Heart left ventricle (tissue), 16 donors: Measurements from ENCODE around the gene PHACTR1. TPM values are rescaled to one million over a fixed set of nuclear protein-coding genes. Genes with fewer than 3 reads are reported as not detected.

Source experiments
- ATAC-seq, 4 donors: fragments of 200-7000 bp; cut with Tn5 transposase; one replicate each; pipeline ENCODE4 v1.9.1; 2020 to 2022; ENCODE audit warnings: moderate library complexity in 4 of 4, mild to moderate bottlenecking in 3 of 4, moderate number of reproducible peaks in 1 of 4
- DNase-seq, 5 donors: peaks; one replicate each; pipeline ENCODE4 v3.0.0-alpha.2; 2020
- H3K27ac ChIP-seq, 12 donors: fragments of 200-600 bp; sonication (generic) in 4 of 12; one replicate each; pipeline versions ENCODE4 v1.5.0 to v1.8.0; 2016 to 2022; ENCODE audit warnings: mild to moderate bottlenecking in 2 of 12
- H3K27me3 ChIP-seq, 9 donors: fragments of 200-600 bp; sonication (generic) in 2 of 9; one replicate each; pipeline versions ENCODE4 v1.5.1 to v1.8.0; 2016 to 2022; ENCODE audit warnings: mild to moderate bottlenecking in 3 of 9
- H3K36me3 ChIP-seq, 9 donors: fragments of 200-600 bp; sonication (generic) in 2 of 9; one replicate each; pipeline versions ENCODE4 v1.5.0 to v1.8.0; 2018 to 2022; ENCODE audit warnings: mild to moderate bottlenecking in 2 of 9
- H3K4me1 ChIP-seq, 12 donors: fragments of 200-600 bp; sonication (generic) in 4 of 12; one replicate each; pipeline versions ENCODE4 v1.5.0 to v1.8.0; 2016 to 2022; ENCODE audit warnings: mild to moderate bottlenecking in 3 of 12
- H3K4me3 ChIP-seq, 12 donors: fragments of 200-600 bp; sonication (generic) in 4 of 12; one replicate each; pipeline versions ENCODE4 v1.5.0 to v1.8.0; 2017 to 2022; ENCODE audit warnings: mild to moderate bottlenecking in 9 of 12, moderate library complexity in 4 of 12
- H3K9me3 ChIP-seq, 12 donors: fragments of 200-600 bp; sonication (generic) in 4 of 12; one replicate each; pipeline versions ENCODE4 v1.5.0 to v1.8.0; 2016 to 2022; ENCODE audit warnings: mild to moderate bottlenecking in 1 of 12
- CTCF ChIP-seq, 12 donors: fragments of 200-600 bp; sonication (generic) in 4 of 12; IDR thresholded peaks; one replicate each; pipeline versions ENCODE4 v1.5.0 to v1.8.0; 2018 to 2022; ENCODE audit warnings: antibody characterized with exemption in 12 of 12, mild to moderate bottlenecking in 5 of 12
- POLR2A ChIP-seq, 2 donors: fragments of 450-650 bp; IDR thresholded peaks; one replicate each; pipeline ENCODE4 v1.6.1; 2017; ENCODE audit warnings: antibody characterized with exemption in 2 of 2, mild to moderate bottlenecking in 2 of 2, moderate library complexity in 2 of 2
- WGBS, 4 donors: extraction: QIAGEN DNeasy Blood & Tissue Kit in 2 of 4; methylation state at CpG; one replicate each; pipeline versions ENCODE4 v1.1.5 to v1.1.7; 2013 to 2018; 5-methylcytosine and 5-hydroxymethylcytosine counted together
- intact Hi-C, 10 donors: fragments of 100-400 bp; cut with DNase I; formaldehyde crosslinking; loops; one replicate each; pipeline versions ENCODE4 v1.11.1 to v1.14.2; 2022
- polyA plus RNA-seq, 2 donors: library from polyadenylated mRNA; stranded (reverse); fragments of 200-250 nt; gene quantifications; one replicate each; pipeline ENCODE4 v1.2.3, GENCODE V29; 2013
- total RNA-seq, 9 donors: library from RNA; depleted of rRNA in 2 of 9; stranded (reverse); fragments of >200 nt in 2 of 9; fragmentation: NEBNext Ultra II Directional in 3 of 9; extraction: Animal tissue kit (Norgen Biotek cat#: 25700) in 3 of 9; gene quantifications; one replicate each; pipeline versions ENCODE4 v1.1.0 to v1.2.4, GENCODE V29; 2016 to 2023
- donor health status: ischemic (EF 13 %, LVEDD 7.1; RV severe dilation, severe dysfunction).
- donor health status: healthy with polysubstance abuse.
- donor health status: DM: no; HTN: yes; CAD: no.
- donor health status: DM: no; HTN: no; CAD: no.
- donor health status: ischemic (EF 25% LVEDD 6.9; RV normal size, moderate dysfunction).
- donor health status: ischemic (EF 25% LVEDD 5.7; RV mildly dilated, moderate dysfunction).
- donor health status: healthy.
- donor health status: DM: yes; HTN: yes; CAD: no.
- donor health status: ischemic (EF 35%, LVEDD 5.7; RV mildly dilated, moderate dysfunction).
- donor health status: nonischemic (EF 11% LVEDD 7.7; RV severe dilation, severe dysfunction).
- donor health status: DM: yes; HTN: yes; CAD: no.
- donor health status: PGD.
- donor health status: ischemic (EF 29% LVEDD 5.4; RV normal size, mild dysfunction).
- donor health status: nonischemic (EF 23%, LVEDD 6.1; RV moderate dilation, normal function).

Gene PHACTR1
- total and polyA plus RNA-seq, 11 donors, result 21.2 to 238 (median 87.4) TPM

DNA sequence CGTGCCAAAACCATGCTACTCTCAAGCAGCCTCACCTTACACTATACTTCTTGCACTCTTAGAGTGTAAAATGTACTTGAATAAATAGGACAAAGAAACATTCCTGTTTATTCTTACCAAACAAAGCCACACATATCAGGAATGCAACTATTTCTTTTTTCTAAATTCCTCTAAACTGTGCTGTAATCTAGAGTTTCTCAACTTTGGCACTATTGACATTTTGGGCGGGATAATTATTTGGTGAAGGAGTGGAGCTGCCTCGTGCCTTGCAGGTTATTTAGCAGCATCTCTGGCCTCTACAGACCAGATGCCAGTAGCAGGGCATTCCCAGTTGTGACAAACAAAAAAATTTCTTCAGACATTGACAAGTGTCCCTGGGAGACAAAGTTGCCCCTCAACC, 86.9 kb downstream of the PHACTR1 start:
- Histone ChIP-seq H3K4me3 (no peak overlapping the region), H3K27me3 (peaks cover 0 to 16% (median 0%) of the 10 kb centered on the region in 9 donors), H3K36me3 (no peaks in the 10 kb centered on the region), H3K4me1 (no peaks in the 10 kb centered on the region), H3K9me3 (no peaks in the 10 kb centered on the region), H3K27ac (no peak overlapping the region)
- no peak for TF ChIP-seq CTCF (IDR thresholded peaks at IDR 0.05)
- TF ChIP-seq POLR2A (IDR thresholded peaks at IDR 0.05), result no peak
- intact Hi-C loops, result no loop called here
- no peak for ATAC-seq
- DNase-seq, result no peak
- WGBS, 4 donors, result 57 to 67% (median 60%) methylated on average over 3 of the region's 3 CpGs

GRCh38 chr6:12804952-12805645, 88.5 kb downstream of the PHACTR1 start:
- Histone ChIP-seq H3K27me3 (peaks cover 0 to 16% (median 0%) of the 10 kb centered on the region in 9 donors), H3K36me3 (no peaks in the 10 kb centered on the region), H3K4me1 (no peaks in the 10 kb centered on the region), H3K27ac (no peak overlapping the region), H3K9me3 (no peaks in the 10 kb centered on the region), H3K4me3 (no peak overlapping the region)
- WGBS, 4 donors, result 39 to 44% (median 43%) methylated on average over 7 of the region's 7 CpGs
- no peak for DNase-seq
- TF ChIP-seq CTCF (IDR thresholded peaks at IDR 0.05) (no peak), POLR2A (IDR thresholded peaks at IDR 0.05) (no peak)
- no peak for ATAC-seq
- intact Hi-C loops, result no loop called here

- no peak for ATAC-seq
- Histone ChIP-seq H3K9me3 (no peaks in the 10 kb centered on the region), H3K4me1 (no peaks in the 10 kb centered on the region), H3K27me3 (peaks cover 0 to 16% (median 0%) of the 10 kb centered on the region in 9 donors), H3K27ac (no peak overlapping the region), H3K36me3 (no peaks in the 10 kb centered on the region), H3K4me3 (no peak overlapping the region)
- WGBS, 4 donors, result 72 to 83% (median 79%) methylated on average over 4 of the region's 4 CpGs
- DNase-seq, result no peak
- TF ChIP-seq POLR2A (IDR thresholded peaks at IDR 0.05) (no peak), CTCF (IDR thresholded peaks at IDR 0.05) (no peak)
- intact Hi-C loops, result no loop called here
Observed at GRCh38 chr6:12806136-12806535, 89.6 kb downstream of the PHACTR1 start.

DNA sequence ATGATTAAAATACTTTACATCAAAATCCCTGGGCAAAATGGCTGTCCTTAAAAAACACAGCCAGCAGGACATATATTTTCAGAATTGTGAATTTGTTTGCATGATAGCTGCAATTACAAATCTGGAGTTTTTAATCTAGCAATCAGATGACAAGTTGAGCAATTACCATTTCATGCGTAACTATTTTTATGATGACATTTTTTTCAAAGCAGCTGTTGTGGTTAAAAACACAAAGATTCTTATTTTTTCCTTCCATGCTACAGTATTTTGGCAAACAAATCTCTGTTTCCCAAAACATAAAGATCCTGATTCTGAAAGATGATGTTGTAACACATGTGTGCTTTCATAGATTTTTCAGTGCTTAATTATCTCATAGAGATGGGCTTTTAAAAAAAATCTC, 90.2 kb downstream of the PHACTR1 start:
- 75 to 81% (median 78%) methylated on average over 1 of the region's 1 CpG for WGBS, 4 donors
- H3K27ac ChIP-seq, result no peak overlapping the region
- no peaks in the 10 kb centered on the region for H3K9me3 ChIP-seq
- DNase-seq (no peak), ATAC-seq (no peak)
- no peaks in the 10 kb centered on the region for H3K4me1 ChIP-seq
- H3K4me3 ChIP-seq, result no peak overlapping the region
- no peaks in the 10 kb centered on the region for H3K36me3 ChIP-seq
- intact Hi-C loops, result no loop called here
- TF ChIP-seq POLR2A (IDR thresholded peaks at IDR 0.05) (no peak), CTCF (IDR thresholded peaks at IDR 0.05) (no peak)
- H3K27me3 ChIP-seq, result peaks cover 0 to 16% (median 0%) of the 10 kb centered on the region in 9 donors
